ENCODE results near the gene SCAP.

GRCh38 chr3:47429476-47430270 is 46.1 kb downstream of the SCAP start:
- TF ChIP-seq CTCF (conservative IDR thresholded peaks at IDR 0.05 in 1 of 2, IDR thresholded peaks at IDR 0.05 in 1 of 2; ENCODE audit: low read depth in 1 of 2, low read length in 2 of 2) (no peak), EZH2 (IDR thresholded peaks at IDR 0.05; ENCODE audit: low read length, missing control alignments) (no peak)
